Karpas-422 (cell line): Measurements from ENCODE around the gene SLC25A26. TPM values are rescaled to one million over a fixed set of nuclear protein-coding genes. Genes with fewer than 3 reads are reported as not detected.

Experiments
- DNase-seq: peaks from one replicate; pipeline ENCODE4 v3.0.0-alpha.2; 2015
- H2AFZ ChIP-seq: fragments of 200-600 bp; sonication (generic); 2 replicates; pipeline ENCODE4 v1.6.1; 2014; ENCODE audit warnings: antibody characterized with exemption, low read length, mixed read lengths
- H3K27ac ChIP-seq: fragments of 200-600 bp; sonication (generic); 2 replicates; pipeline ENCODE4 v1.5.1; 2014; ENCODE audit warnings: mild to moderate bottlenecking, low read length, moderate library complexity
- H3K27me3 ChIP-seq: fragments of 200-600 bp; sonication (generic); 2 replicates; pipeline ENCODE4 v1.6.1; 2014; ENCODE audit warnings: low read length, mixed read lengths
- H3K36me3 ChIP-seq: fragments of 200-600 bp; sonication (generic); 2 replicates; pipeline ENCODE4 v1.6.1; 2014; ENCODE audit warnings: low read length, mixed read lengths; ENCODE audit not compliant: insufficient read depth
- H3K4me1 ChIP-seq: fragments of 200-600 bp; sonication (generic); 2 replicates; pipeline ENCODE4 v1.6.1; 2014; ENCODE audit warnings: mild to moderate bottlenecking, low read length, mixed read lengths
- H3K4me2 ChIP-seq: fragments of 200-600 bp; sonication (generic); 2 replicates; pipeline ENCODE4 v1.6.1; 2014; ENCODE audit warnings: low read length, low read depth, mild to moderate bottlenecking; ENCODE audit not compliant: poor library complexity, severe bottlenecking
- H3K4me3 ChIP-seq: fragments of 200-600 bp; sonication (generic); 2 replicates; pipeline ENCODE4 v1.5.1; 2014; ENCODE audit warnings: mild to moderate bottlenecking, antibody characterized with exemption, low read length, mixed read lengths
- H3K79me2 ChIP-seq: fragments of 200-600 bp; sonication (generic); 2 replicates; pipeline ENCODE4 v1.6.1; 2014; ENCODE audit warnings: mild to moderate bottlenecking, low read length, mixed read lengths
- H3K9ac ChIP-seq: fragments of 200-600 bp; sonication (generic); 2 replicates; pipeline ENCODE4 v1.6.0; 2014; ENCODE audit warnings: low read length
- H3K9me2 ChIP-seq: fragments of 200-600 bp; sonication (generic), shearing (Covaris generic); replicated peaks from 2 replicates; pipeline ENCODE4 v1.6.0; 2014; ENCODE audit warnings: mild to moderate bottlenecking, low read length, moderate library complexity; ENCODE audit not compliant: insufficient read depth
- H3K9me3 ChIP-seq: fragments of 300-700, 200-600 bp; sonication (generic); 2 replicates; pipeline ENCODE4 v1.6.1; 2014; ENCODE audit warnings: low read length, mixed read lengths
- H4K20me1 ChIP-seq: fragments of 200-600 bp; sonication (generic); 2 replicates; pipeline ENCODE4 v1.6.1; 2014; ENCODE audit warnings: mild to moderate bottlenecking, antibody characterized with exemption, low read length, low read depth; ENCODE audit not compliant: insufficient read depth
- total RNA-seq: library from RNA; depleted of rRNA; stranded (reverse); fragments of >200 nt; shearing (Covaris generic); gene quantifications from 2 replicates; pipeline ENCODE4 v1.2.3, GENCODE V29; 2014; ENCODE audit warnings: low replicate concordance

SLC25A26 gene
- total RNA-seq, 1 experiment from 2014 or later = 23.2 TPM

DNA sequence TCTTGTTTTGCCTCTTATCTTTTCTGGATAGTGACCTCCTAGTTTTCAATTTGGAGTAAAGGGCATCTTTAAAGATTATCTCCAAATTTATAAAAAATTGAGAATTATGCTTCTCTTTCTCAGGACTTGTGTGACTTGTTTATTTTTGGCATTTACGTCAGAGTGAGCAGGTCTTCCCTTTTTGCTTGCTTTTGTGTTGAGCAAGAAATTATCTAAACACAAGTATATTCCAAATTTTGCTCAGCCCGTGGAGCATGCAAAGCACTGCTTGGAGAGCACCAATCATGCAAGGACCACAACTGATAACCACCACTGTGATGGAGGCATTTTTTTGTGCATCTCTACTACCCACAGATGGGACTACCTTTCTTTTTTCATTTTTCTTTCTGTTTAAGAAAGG lies 7.1 kb downstream of the SLC25A26 start:
- H3K9me3 ChIP-seq = no peaks in the 10 kb centered on the region
- H3K27ac ChIP-seq = no peak overlapping the region
- no peaks in the 10 kb centered on the region for H3K27me3 ChIP-seq
- peaks cover 16% of the 10 kb centered on the region for H3K4me1 ChIP-seq
- no peak overlapping the region for H3K4me3 ChIP-seq
- H3K9ac ChIP-seq = no peak overlapping the region
- no peak overlapping the region for H2AFZ ChIP-seq
- peaks cover 71% of the 10 kb centered on the region for H3K79me2 ChIP-seq
- DNase-seq = no peak
- H4K20me1 ChIP-seq = no peaks in the 10 kb centered on the region
- no peak overlapping the region for H3K4me2 ChIP-seq
- peaks cover 3% of the 10 kb centered on the region; the same call in 1 of the 2 replicates for H3K36me3 ChIP-seq
- H3K9me2 ChIP-seq = no peaks in the 10 kb centered on the region

DNA sequence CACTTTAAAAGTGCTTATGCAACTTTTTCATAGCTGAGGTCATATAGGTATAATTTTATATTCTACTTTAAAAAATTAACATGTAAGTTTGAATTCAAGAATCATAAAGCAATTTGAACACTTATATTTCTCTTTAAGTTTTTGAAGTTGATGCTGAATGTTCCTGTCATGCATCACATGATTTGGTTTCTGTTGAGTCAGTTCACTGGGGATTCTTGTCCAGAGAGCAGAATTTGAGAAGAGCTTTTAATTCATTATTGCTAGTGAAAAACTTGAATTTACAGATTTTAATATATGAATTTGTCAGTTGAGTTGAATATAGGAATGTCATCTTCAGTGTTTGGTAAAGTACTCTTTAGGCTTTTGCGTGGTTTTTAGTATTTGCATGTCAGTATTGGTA lies 7.9 kb downstream of the SLC25A26 start:
- Histone ChIP-seq H3K79me2 (peaks cover 71% of the 10 kb centered on the region), H3K36me3 (no peaks in the 10 kb centered on the region; the same call in 1 of the 2 replicates), H3K9me3 (no peaks in the 10 kb centered on the region), H2AFZ (no peak overlapping the region), H3K4me2 (no peak overlapping the region), H4K20me1 (no peaks in the 10 kb centered on the region), H3K9me2 (no peaks in the 10 kb centered on the region), H3K27me3 (no peaks in the 10 kb centered on the region), H3K27ac (no peak overlapping the region), H3K9ac (no peak overlapping the region), H3K4me1 (peaks cover 16% of the 10 kb centered on the region), H3K4me3 (no peak overlapping the region)
- DNase-seq = no peak

DNA sequence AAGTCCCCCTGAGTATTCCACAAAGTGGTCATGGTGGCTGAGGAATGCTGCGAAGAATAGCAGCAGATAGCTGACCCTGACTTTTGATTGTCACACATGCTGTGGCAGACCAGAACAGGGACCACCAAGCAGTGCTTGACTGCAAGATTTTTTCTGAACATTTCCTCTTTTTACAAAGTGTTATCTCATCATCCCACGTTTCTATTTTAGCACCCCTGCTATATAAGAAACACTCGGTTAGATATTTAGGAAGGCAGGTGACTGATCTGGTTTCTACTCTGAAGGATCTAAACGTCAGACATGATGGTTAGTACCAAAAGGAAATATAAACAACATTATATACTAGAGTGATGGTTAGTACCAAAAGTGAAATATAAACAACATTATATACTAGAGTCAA lies 9.1 kb downstream of the SLC25A26 start:
- Histone ChIP-seq H3K27ac (no peak overlapping the region), H3K9ac (no peak overlapping the region), H3K9me3 (no peaks in the 10 kb centered on the region), H3K79me2 (peaks cover 79% of the 10 kb centered on the region), H3K9me2 (no peaks in the 10 kb centered on the region), H3K27me3 (no peaks in the 10 kb centered on the region), H2AFZ (no peak overlapping the region), H3K4me3 (no peak overlapping the region), H3K4me2 (no peak overlapping the region), H3K4me1 (peaks cover 16% of the 10 kb centered on the region), H4K20me1 (no peaks in the 10 kb centered on the region), H3K36me3 (no peaks in the 10 kb centered on the region)
- DNase-seq = no peak

DNA sequence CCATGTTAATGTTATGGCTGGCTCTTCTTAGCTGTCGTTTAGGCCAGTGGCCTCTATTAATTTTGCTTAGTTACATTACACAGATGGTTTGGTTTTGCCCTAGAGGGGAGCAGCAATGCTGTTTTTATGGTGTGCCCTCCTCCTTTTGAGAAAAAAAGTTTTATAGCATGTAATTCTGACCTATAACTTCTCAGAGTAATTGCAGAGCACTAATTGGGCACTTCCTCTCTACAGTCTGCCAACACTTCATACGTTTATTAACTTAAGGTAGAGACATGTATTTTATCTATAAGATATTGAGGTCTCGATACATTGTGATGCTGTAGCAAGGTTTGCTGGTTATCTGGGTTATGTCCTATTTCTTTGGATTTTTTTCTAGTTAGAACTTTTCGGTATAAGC lies 12.2 kb downstream of the SLC25A26 start:
- Histone ChIP-seq H3K4me3 (no peak overlapping the region), H3K9ac (no peak overlapping the region), H4K20me1 (no peaks in the 10 kb centered on the region), H3K36me3 (peaks cover 4% of the 10 kb centered on the region; the same call in 1 of the 2 replicates), H3K9me3 (no peaks in the 10 kb centered on the region), H3K4me1 (peaks cover 9% of the 10 kb centered on the region), H3K79me2 (peaks cover 84% of the 10 kb centered on the region), H3K9me2 (no peaks in the 10 kb centered on the region), H3K27me3 (no peaks in the 10 kb centered on the region), H2AFZ (no peak overlapping the region), H3K4me2 (no peak overlapping the region), H3K27ac (no peak overlapping the region)
- no peak for DNase-seq

DNA sequence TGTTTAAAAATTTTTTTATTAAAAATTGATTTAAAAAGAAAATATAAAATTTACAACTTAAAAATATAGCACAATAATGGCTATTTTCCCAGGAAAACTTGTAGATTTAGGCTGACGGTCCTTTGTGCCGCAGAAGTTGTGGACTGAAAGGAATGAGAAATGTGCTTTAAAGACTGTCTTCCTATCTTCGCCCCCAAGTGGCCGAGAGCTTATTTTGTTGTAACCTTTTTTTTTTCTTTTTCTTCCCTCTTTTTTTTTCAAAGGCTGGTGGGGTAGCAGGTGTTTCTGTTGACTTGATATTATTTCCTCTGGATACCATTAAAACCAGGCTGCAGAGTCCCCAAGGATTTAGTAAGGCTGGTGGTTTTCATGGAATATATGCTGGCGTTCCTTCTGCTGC lies 15.5 kb downstream of the SLC25A26 start:
- no peak for DNase-seq

DNA sequence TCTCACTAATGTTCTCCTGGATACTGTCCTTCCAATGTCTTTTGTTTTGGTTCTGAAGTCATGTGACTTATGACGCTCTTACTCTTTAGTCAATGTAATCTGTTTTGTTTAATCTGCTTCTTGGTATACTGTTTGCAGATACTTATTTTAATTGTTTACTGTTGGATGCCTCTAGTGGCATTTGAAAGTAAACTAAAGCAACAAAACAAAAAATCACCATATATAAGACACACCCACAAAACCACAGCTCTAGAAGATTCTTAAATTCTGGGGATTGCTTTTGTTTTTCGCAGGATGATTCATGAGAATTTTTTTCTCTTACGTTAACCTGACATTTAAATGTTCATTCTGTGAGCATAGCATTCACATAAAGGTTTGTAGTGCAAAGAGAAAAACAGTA lies 16.8 kb downstream of the SLC25A26 start:
- no peak for DNase-seq
- H3K27me3 ChIP-seq = no peaks in the 10 kb centered on the region
- H3K4me1 ChIP-seq = no peaks in the 10 kb centered on the region
- H3K9me2 ChIP-seq = no peaks in the 10 kb centered on the region
- H3K9me3 ChIP-seq = no peaks in the 10 kb centered on the region; the same call in 1 of the 2 replicates
- H2AFZ ChIP-seq = no peak overlapping the region
- H4K20me1 ChIP-seq = no peaks in the 10 kb centered on the region
- no peak overlapping the region for H3K9ac ChIP-seq
- no peak overlapping the region for H3K4me2 ChIP-seq
- no peak overlapping the region for H3K27ac ChIP-seq
- peaks cover 19% of the 10 kb centered on the region for H3K36me3 ChIP-seq
- H3K4me3 ChIP-seq = no peak overlapping the region
- peaks cover 60% of the 10 kb centered on the region for H3K79me2 ChIP-seq

More for the DNA sequence above, 15.5 kb downstream of the SLC25A26 start:
- Histone ChIP-seq H3K4me3 (no peak overlapping the region), H3K9me3 (no peaks in the 10 kb centered on the region; the same call in 1 of the 2 replicates), H3K27ac (no peak overlapping the region), H3K4me2 (no peak overlapping the region), H2AFZ (no peak overlapping the region), H3K9me2 (no peaks in the 10 kb centered on the region), H3K79me2 (peaks cover 68% of the 10 kb centered on the region), H3K4me1 (no peaks in the 10 kb centered on the region), H3K27me3 (no peaks in the 10 kb centered on the region), H3K36me3 (peaks cover 19% of the 10 kb centered on the region), H4K20me1 (no peaks in the 10 kb centered on the region), H3K9ac (no peak overlapping the region)

DNA sequence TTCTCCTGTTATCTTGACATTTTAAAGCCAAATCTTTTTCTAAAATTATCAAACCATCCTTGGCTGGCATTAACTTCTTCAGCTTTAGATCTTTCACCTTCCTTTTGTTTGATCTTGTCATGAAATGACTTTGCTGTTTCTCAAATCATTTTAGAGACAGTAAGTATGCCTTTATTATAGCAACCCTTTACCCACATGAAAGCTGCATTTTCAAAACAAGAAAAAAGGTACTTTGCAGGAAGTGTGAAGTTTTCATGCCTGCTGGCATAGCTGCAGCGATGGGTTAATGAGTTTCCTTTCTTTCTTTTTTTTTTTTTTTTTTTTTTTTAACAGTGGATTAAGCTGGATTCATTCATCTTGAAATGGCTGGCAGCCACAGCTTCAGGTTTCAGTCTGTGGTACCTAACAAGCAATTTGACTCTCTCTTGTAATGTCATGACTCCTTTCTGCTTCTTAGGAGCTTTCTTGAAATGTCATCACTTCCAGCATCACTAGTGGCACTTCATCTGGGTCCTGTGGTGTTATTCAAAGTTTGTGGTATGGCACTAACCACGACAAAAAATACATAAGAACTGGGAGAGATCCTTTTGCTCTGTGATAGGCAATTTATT lies 18.8 kb downstream of the SLC25A26 start:
- no peak overlapping the region for H2AFZ ChIP-seq
- no peaks in the 10 kb centered on the region for H3K9me2 ChIP-seq
- DNase-seq = no peak
- no peak overlapping the region for H3K4me2 ChIP-seq
- H3K4me3 ChIP-seq = no peak overlapping the region
- H3K27ac ChIP-seq = no peak overlapping the region
- peaks cover 19% of the 10 kb centered on the region for H3K36me3 ChIP-seq
- no peaks in the 10 kb centered on the region for H3K27me3 ChIP-seq
- H4K20me1 ChIP-seq = no peaks in the 10 kb centered on the region
- H3K9me3 ChIP-seq = no peaks in the 10 kb centered on the region; the same call in 1 of the 2 replicates
- peaks cover 40% of the 10 kb centered on the region for H3K79me2 ChIP-seq
- H3K4me1 ChIP-seq = no peaks in the 10 kb centered on the region
- H3K9ac ChIP-seq = no peak overlapping the region

DNA sequence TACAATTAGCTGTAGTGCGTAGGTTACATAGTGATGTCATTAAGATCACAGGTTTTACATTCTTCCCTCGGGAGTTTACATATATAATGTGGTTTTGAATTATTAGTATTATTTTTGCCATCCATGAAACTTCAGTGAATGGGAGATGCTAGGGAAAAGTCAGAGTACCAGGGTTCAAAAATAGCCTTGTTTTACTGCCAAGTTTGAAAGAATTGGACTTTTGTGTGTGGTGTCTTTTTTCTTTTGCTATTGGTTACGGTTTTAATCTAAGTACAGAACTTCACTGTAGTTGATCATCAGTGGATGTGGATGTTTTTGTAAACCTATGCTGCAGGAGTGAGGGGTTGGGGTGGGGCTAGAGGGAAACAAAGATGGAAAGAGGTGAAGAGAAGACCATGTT lies 20.7 kb downstream of the SLC25A26 start:
- H4K20me1 ChIP-seq = no peaks in the 10 kb centered on the region
- DNase-seq = no peak
- H3K4me3 ChIP-seq = no peak overlapping the region
- no peak overlapping the region for H3K4me2 ChIP-seq
- no peak overlapping the region for H2AFZ ChIP-seq
- H3K27ac ChIP-seq = no peak overlapping the region
- no peaks in the 10 kb centered on the region for H3K9me2 ChIP-seq
- H3K79me2 ChIP-seq = peaks cover 26% of the 10 kb centered on the region
- no peaks in the 10 kb centered on the region for H3K27me3 ChIP-seq
- H3K4me1 ChIP-seq = no peaks in the 10 kb centered on the region
- no peaks in the 10 kb centered on the region; the same call in 1 of the 2 replicates for H3K9me3 ChIP-seq
- H3K36me3 ChIP-seq = peaks cover 19% of the 10 kb centered on the region
- no peak overlapping the region for H3K9ac ChIP-seq
